ENCODE results near the gene WNK1.

The WNK1 gene

DNA sequence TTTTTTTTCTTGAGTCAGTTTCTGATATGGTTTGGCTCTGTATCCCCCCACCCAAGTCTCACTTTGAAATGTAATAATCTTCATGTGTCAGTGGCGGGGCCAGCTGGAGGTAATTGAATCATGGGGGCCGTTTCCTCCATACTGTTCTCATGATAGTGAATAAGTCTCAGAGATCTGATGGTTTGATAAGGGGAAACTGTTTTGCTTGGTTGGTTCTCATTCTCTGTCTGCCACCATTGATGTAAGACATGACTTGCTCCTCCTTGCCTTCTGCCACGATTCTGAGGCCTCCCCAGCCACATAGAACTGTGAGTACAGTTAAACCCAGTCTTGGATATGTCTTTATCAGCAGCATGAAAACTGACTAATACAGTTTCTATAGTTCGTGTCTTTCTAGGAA, 42.9 kb downstream of the WNK1 start:
- Histone ChIP-seq H3K4me1 (ENCODE audit: low read length) (peaks cover 15% of the 10 kb centered on the region), H3K79me2 (ENCODE audit: low read length) (peaks cover 98% of the 10 kb centered on the region), H3K9me3 (ENCODE audit: insufficient read depth, low read length) (no peaks in the 10 kb centered on the region), H3K27ac (ENCODE audit: low read length) (no peak overlapping the region), H3K36me3 (replicated peaks; ENCODE audit: low read depth, low read length) (no peaks in the 10 kb centered on the region), H4K20me1 (ENCODE audit: insufficient read depth, low read length) (peaks cover 87% of the 10 kb centered on the region), H2AFZ (ENCODE audit: low read depth, low read length) (no peak overlapping the region), H3K27me3 (ENCODE audit: low read depth, low read length) (no peaks in the 10 kb centered on the region), H3K4me2 (ENCODE audit: low read length) (peak overlapping the region; percentile 30), H3K4me3 (ENCODE audit: low read length) (no peak overlapping the region), H3K9ac (ENCODE audit: low read length) (no peak overlapping the region)
- TF ChIP-seq, protein P1, sequence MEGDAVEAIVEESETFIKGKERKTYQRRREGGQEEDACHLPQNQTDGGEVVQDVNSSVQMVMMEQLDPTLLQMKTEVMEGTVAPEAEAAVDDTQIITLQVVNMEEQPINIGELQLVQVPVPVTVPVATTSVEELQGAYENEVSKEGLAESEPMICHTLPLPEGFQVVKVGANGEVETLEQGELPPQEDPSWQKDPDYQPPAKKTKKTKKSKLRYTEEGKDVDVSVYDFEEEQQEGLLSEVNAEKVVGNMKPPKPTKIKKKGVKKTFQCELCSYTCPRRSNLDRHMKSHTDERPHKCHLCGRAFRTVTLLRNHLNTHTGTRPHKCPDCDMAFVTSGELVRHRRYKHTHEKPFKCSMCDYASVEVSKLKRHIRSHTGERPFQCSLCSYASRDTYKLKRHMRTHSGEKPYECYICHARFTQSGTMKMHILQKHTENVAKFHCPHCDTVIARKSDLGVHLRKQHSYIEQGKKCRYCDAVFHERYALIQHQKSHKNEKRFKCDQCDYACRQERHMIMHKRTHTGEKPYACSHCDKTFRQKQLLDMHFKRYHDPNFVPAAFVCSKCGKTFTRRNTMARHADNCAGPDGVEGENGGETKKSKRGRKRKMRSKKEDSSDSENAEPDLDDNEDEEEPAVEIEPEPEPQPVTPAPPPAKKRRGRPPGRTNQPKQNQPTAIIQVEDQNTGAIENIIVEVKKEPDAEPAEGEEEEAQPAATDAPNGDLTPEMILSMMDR (IDR thresholded peaks at IDR 0.05; ENCODE audit: low read depth, low read length) = no peak
- no peak for TF ChIP-seq EZH2phosphoT487 (IDR thresholded peaks at IDR 0.05; ENCODE audit: low read depth)

GRCh38 chr12:800401-800800, 48.0 kb downstream of the WNK1 start:
- Histone ChIP-seq H4K20me1 (ENCODE audit: insufficient read depth, low read length) (peaks cover 86% of the 10 kb centered on the region), H3K27ac (ENCODE audit: low read length) (no peak overlapping the region), H2AFZ (ENCODE audit: low read depth, low read length) (no peak overlapping the region), H3K79me2 (ENCODE audit: low read length) (peaks cover 98% of the 10 kb centered on the region), H3K4me1 (ENCODE audit: low read length) (peaks cover 44% of the 10 kb centered on the region), H3K36me3 (replicated peaks; ENCODE audit: low read depth, low read length) (no peaks in the 10 kb centered on the region), H3K27me3 (ENCODE audit: low read depth, low read length) (no peaks in the 10 kb centered on the region), H3K4me2 (ENCODE audit: low read length) (no peak overlapping the region), H3K9ac (ENCODE audit: low read length) (no peak overlapping the region), H3K9me3 (ENCODE audit: insufficient read depth, low read length) (no peaks in the 10 kb centered on the region), H3K4me3 (ENCODE audit: low read length) (no peak overlapping the region)
- no peak for TF ChIP-seq EZH2phosphoT487 (IDR thresholded peaks at IDR 0.05; ENCODE audit: low read depth)
- TF ChIP-seq, protein P1 (IDR thresholded peaks at IDR 0.05; ENCODE audit: low read depth, low read length) = no peak

GRCh38 chr12:802242-803120, 50.1 kb downstream of the WNK1 start:
- peak overlapping the region; percentile 11 for H3K4me2 ChIP-seq (ENCODE audit: low read length)
- H3K4me1 ChIP-seq (ENCODE audit: low read length) = peaks cover 55% of the 10 kb centered on the region
- no peaks in the 10 kb centered on the region for H3K9me3 ChIP-seq (ENCODE audit: insufficient read depth, low read length)

GRCh38 chr12:805022-805632, 52.7 kb downstream of the WNK1 start:
- no peaks in the 10 kb centered on the region for H3K27me3 ChIP-seq (ENCODE audit: low read depth, low read length)
- H4K20me1 ChIP-seq (ENCODE audit: insufficient read depth, low read length) = peaks cover 90% of the 10 kb centered on the region
- H3K9me3 ChIP-seq (ENCODE audit: insufficient read depth, low read length) = no peaks in the 10 kb centered on the region
- no peak for TF ChIP-seq EZH2phosphoT487 (IDR thresholded peaks at IDR 0.05; ENCODE audit: low read depth)
- TF ChIP-seq, protein P1 (IDR thresholded peaks at IDR 0.05; ENCODE audit: low read depth, low read length) = no peak
- H2AFZ ChIP-seq (ENCODE audit: low read depth, low read length) = no peak overlapping the region
- H3K9ac ChIP-seq (ENCODE audit: low read length) = no peak overlapping the region
- H3K79me2 ChIP-seq (ENCODE audit: low read length) = peaks cover 97% of the 10 kb centered on the region
- peak overlapping the region; percentile 7; the same call in 1 of the 2 replicates for H3K4me2 ChIP-seq (ENCODE audit: low read length)
- H3K27ac ChIP-seq (ENCODE audit: low read length) = no peak overlapping the region
- peaks cover 69% of the 10 kb centered on the region for H3K4me1 ChIP-seq (ENCODE audit: low read length)
- H3K36me3 ChIP-seq (replicated peaks; ENCODE audit: low read depth, low read length) = no peaks in the 10 kb centered on the region
- H3K4me3 ChIP-seq (ENCODE audit: low read length) = no peak overlapping the region

More at GRCh38 chr12:802242-803120, 50.1 kb downstream of the WNK1 start:
- Histone ChIP-seq H2AFZ (ENCODE audit: low read depth, low read length) (no peak overlapping the region), H3K9ac (ENCODE audit: low read length) (no peak overlapping the region), H3K79me2 (ENCODE audit: low read length) (peaks cover 98% of the 10 kb centered on the region), H3K36me3 (replicated peaks; ENCODE audit: low read depth, low read length) (no peaks in the 10 kb centered on the region), H3K27ac (ENCODE audit: low read length) (no peak overlapping the region), H3K4me3 (ENCODE audit: low read length) (no peak overlapping the region), H4K20me1 (ENCODE audit: insufficient read depth, low read length) (peaks cover 85% of the 10 kb centered on the region), H3K27me3 (ENCODE audit: low read depth, low read length) (no peaks in the 10 kb centered on the region)
- TF ChIP-seq EZH2phosphoT487 (IDR thresholded peaks at IDR 0.05; ENCODE audit: low read depth) = no peak
- TF ChIP-seq, protein P1 (IDR thresholded peaks at IDR 0.05; ENCODE audit: low read depth, low read length) = no peak
